D721Med (cell line): ENCODE data around the gene CRIM1.
A peak's percentile ranks its signal among the peaks of the same experiment; 100 is the strongest.

Experiments used
- DNase-seq: peaks from one replicate; pipeline ENCODE4 v3.0.0; 2011; ENCODE audit warnings: low spot score; ENCODE audit not compliant: insufficient read length
- FAIRE-seq: peaks from 2 replicates; lab custom pipeline; 2011; peaks lifted over from hg19 to GRCh38; lab: Jason Lieb, UNC
- TF ChIP-seq, protein P1 (sequence below): IDR thresholded peaks from 2 replicates; pipeline ENCODE4 v1.5.1; 2012; ENCODE audit warnings: mild to moderate bottlenecking, control low read depth; ENCODE audit not compliant: insufficient read depth; ENCODE audit errors: missing control alignments

The CRIM1 gene

DNA sequence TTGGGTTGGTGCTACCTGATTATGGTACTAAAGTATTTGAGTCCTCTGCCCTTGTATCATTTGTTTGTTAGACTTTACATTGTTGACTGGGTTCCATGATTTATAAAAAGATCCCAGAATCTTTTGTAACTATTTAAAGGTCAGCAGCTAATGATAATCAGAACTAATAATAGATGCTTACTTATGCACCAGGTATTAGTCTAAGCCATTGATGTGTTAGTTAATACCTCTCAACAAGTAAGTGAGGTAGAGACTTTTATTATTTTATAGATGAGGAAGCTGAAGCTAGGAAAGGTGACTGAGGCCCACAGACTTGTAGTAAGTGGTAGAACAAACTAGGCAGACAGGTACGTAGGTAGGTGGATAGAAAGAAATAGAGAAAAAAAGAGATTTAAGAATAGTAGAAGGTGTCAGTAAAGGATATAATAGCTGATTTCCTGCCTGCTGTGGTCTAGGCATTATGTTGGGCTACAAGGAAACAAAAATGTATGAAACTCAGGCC, 68.1 kb downstream of the CRIM1 start:
- TF ChIP-seq, protein P1, sequence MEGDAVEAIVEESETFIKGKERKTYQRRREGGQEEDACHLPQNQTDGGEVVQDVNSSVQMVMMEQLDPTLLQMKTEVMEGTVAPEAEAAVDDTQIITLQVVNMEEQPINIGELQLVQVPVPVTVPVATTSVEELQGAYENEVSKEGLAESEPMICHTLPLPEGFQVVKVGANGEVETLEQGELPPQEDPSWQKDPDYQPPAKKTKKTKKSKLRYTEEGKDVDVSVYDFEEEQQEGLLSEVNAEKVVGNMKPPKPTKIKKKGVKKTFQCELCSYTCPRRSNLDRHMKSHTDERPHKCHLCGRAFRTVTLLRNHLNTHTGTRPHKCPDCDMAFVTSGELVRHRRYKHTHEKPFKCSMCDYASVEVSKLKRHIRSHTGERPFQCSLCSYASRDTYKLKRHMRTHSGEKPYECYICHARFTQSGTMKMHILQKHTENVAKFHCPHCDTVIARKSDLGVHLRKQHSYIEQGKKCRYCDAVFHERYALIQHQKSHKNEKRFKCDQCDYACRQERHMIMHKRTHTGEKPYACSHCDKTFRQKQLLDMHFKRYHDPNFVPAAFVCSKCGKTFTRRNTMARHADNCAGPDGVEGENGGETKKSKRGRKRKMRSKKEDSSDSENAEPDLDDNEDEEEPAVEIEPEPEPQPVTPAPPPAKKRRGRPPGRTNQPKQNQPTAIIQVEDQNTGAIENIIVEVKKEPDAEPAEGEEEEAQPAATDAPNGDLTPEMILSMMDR = no peak
- DNase-seq (no peak), FAIRE-seq (peak; percentile 35)

DNA sequence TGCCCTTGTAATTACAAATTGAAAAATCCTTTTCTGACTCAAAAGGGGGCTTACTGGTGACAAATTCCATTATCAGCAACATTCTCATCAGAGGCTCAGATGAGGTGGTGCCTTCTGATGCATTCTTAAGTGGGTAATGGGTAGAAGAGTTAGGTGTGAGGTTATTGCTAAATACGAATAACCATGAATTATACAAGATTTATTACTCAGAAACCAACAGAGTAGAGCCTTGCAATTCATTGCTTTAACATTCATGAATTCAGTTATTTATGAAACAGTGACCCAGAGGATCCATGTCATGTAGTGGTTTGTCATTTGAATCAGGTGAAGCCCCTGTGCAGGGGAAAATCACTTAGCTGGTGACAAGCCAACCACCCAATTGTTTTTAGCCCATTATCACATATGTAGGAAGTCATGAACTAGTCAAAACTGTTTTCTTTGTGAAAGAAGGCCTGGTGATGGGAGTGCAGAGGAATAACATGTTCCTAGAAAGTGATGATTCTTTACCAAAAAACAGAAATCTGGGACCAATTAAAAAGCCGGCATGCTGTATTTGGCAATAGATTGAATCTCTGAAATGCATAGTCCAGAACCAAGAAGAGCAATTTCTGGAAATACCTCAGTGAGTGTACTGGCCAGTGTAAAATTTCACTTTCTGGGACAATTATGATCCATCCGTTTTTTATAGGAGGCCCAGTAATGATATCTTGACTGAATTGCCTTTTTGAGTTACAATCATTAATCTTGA, 70.2 kb downstream of the CRIM1 start:
- no peak for FAIRE-seq
- TF ChIP-seq, protein P1 = no peak
- no peak for DNase-seq

DNA sequence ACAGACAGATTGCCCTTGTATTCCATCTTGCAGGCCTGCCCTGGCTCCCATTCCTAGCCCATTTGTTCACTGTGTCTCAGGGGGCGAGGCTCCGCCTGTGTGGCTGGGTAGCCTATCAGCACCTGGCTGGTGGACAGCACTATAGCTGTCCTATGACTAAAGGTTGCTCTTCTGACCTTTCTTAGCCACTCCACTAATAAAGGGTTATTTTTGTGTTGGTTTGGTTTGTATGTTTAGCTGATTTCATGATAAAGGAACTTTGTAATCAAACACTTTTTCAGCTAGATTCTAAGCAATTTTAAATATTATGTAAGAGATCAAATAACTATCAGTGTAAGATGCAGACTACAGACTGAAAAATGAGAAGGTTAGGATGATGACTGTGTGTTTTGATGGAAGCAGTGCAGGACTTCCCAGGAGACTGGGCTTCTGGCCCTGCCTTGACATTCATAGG, 72.2 kb downstream of the CRIM1 start:
- FAIRE-seq (no peak), DNase-seq (no peak)
- TF ChIP-seq, protein P1 = no peak

DNA sequence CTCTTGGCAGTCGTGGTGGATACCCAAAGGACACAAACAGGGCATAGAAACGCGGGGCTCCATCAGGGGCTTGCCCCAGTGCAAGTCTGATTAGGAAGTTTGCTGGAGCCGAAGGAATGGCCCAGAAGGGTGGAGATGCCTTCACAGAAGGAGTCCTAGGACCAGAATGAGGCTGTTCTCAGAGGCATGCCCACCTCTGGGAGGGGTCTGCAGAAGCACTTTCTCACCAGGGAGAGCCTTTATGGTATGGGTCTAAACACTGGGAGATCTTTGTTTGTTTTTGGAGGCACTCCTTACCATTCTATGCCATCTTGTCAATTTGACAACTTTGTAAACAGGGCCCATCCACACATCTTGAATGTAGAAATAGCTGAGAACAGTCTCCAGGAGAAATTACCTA, 75.0 kb downstream of the CRIM1 start:
- TF ChIP-seq, protein P1 = no peak
- DNase-seq = no peak
- no peak for FAIRE-seq

DNA sequence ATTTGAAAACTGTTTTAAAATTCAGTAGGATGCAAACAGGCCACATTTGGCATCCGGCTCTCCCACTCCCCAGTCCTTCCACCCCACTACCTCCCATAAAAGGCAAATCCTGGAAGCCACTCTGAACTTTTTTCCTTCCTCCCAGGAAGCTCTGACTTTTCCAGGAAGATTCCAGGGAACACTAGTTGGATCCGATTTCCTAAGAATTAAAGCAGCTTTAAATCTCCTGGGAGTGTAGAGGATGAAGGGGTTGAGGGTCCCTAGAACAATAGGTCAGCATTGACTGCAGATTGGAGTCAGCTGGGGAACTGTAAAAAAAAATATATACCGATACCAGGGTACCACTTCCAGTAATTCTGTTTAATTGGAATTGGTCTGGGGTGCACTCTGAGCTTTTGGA, 76.9 kb downstream of the CRIM1 start:
- DNase-seq (no peak), FAIRE-seq (no peak)
- TF ChIP-seq, protein P1 = no peak

DNA sequence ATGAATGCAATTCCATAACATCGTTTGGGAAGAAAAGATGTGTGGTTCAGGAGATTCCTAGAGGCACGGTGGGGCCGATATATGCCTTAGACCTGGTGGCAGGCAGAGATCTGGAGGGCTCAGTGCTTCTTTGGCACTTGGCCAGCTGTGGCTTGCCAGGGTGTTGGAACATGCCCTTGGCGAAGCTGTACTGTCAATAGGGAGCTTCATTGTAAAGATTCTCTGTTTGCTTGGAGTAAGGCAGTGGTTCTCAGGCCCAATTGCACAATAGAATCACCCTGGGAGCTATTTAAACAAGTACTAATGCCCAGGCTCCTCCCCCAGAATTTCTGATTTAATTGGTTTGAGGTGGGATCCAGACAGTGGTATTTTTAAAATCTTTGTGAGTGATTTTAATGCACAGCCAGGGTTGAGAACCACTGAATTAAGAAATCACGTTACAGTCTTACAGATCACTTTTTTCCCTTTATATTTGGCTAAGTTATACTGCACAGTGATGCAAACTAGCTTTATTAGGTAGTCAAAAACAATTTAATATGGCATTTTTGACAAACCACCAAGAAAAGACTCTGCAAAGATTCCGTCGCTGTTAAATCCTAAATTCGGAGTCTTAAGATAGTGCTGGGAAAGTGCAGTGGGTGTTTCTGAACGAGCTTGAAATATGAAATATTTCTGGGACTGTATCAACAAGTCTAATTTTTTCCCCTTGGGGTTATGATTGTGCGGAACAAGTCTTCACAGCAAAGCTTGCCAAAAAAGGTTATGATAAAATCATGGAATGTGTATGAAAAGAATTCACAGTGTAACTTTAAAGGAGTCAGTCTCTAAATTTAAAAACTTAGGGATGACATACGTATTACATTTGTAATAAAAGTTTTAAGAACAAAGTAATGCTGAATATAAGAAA, 78.0 kb downstream of the CRIM1 start:
- no peak for DNase-seq
- FAIRE-seq = no peak
- TF ChIP-seq, protein P1 = no peak
